GM18520 (cell line): Measurements from ENCODE around the gene TMEM187.

Experiments
- ATAC-seq: cut with Tn5 transposase; IDR thresholded peaks from one replicate; pipeline ENCODE4 v1.9.1; 2021; ENCODE audit not compliant: unreplicated experiment

Gene TMEM187

DNA sequence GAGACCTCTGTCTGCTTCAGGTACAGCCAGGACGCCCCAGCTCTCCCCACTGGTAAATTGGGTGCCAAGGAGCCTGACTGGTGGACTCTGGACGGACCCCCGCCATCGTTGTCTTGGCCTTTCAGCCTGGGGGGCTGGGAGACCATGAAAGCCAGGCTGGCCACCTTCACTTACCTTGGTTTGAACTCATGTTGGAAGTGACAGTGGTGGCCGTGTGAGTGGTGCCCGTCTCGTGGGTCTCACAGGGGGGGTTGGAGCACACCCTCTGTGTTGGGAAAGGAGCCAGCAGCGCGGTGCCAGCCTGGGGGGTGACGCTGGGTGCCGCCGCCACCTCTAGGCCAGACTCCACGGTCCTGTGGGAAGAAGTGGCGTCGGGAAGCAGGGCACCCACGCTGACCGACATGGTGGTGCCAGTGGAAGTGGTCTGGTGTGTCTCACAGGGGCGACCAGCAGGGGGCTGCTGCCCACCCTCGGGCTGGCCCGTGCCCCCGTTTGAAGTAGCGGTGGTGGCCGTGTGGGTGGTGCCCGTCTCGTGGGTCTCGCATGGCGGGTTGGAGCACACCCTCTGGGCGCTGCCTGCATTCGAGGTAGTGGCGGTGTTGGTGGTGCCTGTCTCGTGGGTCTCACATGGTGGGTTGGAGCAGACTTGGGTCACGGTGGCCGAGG lies 18.5 kb upstream of the TMEM187 start:
- ATAC-seq: no peak

DNA sequence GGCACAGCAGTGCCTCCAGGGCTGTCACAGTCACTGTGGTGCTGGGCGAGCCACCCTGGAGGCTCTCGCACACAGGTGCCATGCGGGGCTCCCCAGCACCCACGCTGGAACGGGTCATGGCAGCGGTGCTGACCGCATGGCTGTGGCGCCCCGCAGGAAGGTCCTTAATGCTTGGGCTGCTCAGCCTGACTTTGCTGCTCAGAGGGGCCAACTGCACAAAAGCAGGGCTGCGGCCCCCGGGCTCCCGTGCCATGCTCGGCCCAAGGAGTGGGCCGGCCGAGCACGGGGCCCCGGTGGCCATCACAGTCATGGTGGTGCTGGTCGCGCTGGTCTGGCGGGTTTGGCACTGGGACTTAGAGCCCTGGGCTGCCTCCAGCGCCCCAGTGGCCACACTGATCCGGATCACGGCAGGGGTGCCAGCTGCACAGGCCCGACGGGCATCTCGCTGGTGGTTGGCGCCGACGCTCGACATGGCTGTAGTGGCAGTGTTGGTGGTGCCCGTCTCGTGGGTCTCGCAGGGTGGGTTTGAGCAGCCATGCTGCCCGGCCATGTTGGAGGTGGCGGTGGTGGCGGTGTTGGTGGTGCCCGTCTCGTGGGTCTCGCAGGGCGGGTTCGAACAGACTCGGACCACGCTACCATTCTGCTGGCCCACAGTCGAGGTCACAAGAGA lies 17.9 kb upstream of the TMEM187 start:
- ATAC-seq: no peak

DNA sequence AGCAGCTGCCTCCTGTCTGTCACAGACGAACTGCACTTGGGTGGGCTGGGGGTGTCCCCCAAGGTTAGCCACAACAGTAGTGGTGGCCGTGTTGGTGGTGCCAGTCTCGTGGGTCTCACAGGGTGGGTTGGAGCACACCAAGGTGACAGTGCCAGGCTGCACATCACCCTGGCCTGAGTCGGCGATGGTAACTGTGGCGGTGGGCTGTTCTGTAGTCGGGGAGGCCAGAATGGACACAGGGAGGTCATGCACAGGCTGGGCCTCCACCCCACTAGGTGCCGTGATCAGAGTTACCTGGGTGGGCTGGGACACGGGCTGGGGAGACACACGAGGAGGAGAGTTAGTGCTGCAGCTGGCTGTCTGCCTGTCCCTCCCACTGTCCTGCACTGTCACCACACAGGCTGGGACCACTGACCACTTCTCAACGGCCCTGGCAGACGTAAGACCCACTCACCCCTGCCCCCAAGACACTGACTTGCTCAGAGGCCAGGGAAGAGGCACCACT lies 17.3 kb upstream of the TMEM187 start:
- ATAC-seq: no peak

DNA sequence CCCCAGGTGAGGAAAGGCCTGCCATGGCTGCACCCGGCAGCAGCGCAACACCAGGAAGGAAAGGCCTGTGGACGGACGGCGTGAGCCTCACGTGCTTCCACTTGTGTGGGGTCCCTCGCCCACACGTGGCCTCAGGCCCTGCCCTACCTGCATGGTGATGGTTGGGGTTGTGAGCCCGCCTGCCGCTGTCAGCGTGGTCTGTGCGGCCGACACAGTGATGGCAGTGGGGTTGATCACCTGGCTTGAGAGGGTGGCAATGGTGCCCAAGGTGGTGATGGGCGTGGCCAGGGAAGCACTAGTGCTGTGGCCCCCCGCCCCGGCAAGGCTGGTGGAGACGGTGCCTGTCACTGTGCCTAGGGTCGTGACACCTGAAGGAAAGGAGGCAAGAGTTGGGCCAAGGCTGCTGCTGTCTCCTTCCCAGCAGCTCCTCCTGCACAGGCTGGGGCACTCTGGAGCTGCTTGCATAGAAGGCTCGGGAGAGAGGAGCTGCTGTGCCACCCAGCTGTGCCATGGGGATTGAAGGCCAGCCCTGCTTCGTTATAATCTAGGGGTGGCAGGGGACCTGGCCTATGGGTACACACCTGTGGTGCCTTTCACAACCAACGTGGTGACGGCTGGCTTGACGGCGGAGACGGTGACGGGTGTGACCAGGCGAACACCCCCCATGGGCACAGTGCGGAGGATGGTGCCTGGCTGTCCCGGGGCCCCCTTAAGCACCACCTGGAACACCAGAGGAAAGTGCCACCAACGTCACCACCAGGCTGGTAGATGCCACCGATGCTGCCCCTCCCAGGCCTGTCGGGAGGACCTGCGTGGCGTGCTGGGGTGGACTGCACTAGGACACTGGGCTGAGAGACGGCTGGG lies 16.3 kb upstream of the TMEM187 start:
- ATAC-seq: no peak

DNA sequence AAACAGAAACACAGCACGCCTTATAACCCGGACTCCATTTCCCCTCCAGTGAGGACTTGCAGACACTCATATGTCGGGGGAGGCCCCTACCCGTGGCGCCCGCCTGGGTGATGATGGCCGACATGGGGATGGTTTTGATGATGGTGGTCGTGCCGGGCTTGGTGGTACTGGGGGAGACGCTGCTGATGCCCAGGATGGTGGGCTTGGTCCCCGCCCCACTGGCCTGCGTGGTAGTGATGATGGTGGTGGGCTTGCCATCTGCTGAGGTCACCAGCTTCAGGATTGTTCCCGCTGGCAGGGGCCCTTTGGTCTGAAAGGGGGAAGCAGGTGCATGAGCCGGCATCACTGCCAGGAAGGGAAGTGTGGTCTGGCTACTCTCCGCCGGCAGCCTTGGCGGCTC lies 15.3 kb upstream of the TMEM187 start:
- no peak for ATAC-seq

DNA sequence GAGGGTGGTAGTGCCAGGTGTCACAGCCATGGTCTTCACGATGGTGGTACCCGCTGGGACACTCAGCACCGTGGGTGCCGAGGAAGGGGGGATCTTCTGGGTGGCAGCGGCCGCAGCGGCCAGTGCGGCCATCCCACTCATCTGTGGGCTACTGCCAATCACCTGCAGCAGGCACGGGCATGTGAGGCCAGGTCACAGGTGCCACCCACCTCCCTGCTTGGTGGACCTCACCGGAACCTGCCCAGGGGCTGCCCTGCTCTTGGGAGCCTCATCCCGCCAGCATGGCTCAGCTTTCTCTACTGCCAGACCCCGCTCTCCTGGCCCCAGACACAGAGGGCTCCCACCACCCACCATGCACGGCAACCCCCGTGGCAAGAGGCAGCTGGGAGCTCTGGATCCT lies 13.9 kb upstream of the TMEM187 start:
- ATAC-seq: no peak

DNA sequence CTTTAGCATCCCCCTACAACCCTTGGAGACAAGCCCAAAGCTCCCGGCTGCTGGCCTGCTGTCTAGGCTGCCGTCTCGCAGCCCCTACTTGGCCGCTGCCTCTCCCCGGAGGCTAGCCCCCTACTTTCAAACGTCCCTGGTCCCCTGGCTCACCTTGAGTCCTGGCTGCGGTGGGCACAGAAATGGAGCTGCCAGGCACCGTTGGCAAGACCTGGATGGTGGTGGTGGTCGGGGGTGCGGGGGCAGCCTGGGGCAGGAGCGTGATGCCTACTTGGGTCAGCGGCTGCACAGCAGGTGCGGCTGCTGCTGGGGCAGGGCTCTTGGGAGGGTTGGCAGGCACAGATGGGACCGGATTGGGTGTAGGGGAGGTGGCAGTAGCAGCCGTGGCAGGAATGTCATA lies 12.9 kb upstream of the TMEM187 start:
- ATAC-seq: no peak

DNA sequence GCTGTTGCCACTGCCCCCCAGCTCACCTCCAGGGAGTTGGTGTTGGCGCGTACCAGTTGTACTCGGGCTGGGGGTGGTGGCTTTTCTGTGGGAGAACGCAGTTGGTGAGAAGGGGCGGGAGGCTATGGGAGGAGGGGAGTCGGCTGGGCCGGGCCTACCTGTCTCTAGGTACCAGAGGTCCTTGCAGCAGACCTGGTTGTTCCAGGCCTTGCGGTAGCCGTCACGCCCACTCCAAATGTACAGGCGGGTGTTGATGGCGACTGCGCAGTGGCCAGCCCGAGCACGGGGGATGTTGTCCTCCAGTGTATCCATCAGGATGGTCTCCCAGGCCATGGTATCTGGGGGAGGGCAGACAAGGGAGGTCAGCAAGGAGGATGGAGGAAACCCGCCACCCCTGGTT lies 12.5 kb upstream of the TMEM187 start:
- ATAC-seq: no peak

DNA sequence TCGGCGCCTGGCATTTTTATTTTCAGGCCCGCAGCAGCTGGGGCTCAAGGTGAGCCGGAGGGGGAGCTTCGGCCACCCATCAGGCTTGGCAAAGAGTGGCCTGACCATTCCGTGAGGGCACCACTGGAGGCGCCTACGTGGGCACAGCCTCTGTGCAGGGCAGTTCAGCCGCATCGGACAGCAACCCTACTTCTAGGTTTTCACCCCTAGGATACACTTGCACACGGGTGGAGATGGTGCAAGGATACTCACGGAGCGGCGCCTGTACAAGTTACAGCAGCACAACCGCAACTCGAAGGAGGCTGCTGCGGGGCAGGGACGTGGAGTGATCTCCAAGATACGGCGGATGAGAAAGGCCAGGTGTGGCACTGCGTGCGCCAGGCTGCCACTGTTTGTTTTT lies 11.8 kb upstream of the TMEM187 start:
- no peak for ATAC-seq

DNA sequence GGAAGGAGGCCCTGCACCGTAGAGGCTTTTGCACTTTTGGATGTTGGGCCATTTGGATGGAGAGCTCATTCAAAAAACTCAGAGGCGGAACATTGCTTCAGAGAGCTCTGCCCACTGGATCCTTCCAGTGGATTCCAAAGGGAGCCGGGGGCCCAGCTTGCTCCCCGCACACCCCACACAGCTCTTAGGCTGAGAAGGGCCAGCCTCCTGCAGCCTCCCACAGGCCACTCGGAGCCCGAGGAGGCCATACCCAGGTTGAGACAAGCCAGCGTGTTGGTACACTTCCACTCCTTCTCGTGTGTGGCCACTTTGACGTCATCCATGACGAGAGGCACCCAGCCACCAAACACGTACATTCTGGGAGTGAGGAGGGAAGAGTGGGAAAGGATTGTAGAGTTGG lies 11.3 kb upstream of the TMEM187 start:
- ATAC-seq: no peak

DNA sequence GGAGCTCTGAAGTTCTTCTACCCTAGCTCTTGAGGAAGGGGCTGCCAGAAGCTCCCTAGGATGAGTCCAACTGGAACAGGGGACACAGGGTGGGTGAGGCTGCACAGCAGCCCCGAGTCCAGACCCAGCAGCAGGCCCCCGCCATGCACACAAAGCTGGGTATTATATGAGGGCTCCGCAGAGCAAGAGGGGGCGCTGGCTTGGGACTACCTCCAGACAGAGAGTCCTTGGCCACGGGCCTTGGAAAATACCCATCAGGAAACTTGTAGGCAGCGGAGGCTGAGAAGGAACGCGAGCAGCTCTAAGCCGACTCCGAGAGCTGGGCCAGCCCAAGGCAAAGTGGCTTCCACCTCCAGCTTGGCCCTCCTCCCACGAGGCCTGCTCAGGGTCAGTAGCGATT lies 9.0 kb upstream of the TMEM187 start:
- no peak for ATAC-seq

DNA sequence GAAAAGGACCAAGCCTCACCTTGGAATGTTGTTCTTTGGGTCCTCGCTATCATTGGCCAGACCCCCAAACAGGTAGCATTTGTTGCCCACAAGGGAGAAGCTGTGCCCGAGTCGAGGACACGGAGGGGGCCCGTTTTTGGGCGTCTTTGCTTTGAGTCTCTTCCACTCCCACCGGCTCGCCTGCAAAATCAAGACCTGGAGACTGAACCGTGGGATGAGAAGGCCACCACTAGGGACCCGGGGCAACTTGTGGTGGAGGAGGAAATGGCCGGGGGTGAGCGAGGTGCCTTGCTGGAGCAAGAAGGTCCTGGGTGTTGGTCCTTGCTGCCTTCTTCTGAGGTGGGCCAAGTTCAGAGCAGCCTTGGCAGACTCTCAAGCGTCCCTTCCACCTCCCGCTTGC lies 8.4 kb upstream of the TMEM187 start:
- ATAC-seq: no peak

DNA sequence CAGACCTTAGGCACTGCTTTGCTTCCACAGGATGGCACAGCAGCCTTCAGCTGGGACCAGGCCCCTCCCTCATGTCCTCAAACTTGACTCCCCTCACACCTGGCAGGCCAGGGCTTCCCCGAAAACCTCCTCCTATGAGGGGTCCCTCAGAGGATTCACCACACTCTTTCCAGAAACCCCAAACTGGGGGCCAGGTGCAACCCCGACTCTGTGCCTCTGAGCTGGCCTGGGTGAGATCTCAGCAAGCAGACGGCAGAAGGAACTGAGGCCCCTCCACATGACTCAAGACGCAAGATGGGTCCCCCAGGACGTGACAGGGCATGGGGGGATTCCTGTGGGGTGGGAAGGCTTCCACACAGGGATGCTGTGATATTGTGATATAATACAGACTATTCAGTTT lies 7.1 kb upstream of the TMEM187 start:
- no peak for ATAC-seq

DNA sequence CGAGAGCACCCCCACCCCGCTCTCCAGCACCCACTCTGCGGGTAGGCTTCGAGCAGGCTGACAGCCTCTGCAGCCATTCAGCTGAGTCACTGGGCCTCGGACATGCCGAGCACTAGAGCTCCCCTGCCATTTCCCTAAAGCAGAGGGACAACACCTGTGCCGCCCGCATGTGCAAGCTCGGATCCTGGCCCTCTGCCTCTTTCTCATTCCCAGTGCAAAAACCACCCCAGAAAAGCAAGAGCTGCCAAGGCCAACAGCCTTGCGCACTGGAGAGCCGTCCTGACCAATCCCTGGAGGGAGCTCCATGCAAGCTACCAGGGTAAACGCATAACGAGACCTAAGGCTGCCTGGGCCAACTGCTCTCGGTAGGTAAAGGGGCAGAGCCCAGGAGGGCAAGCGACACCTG lies 6.3 kb upstream of the TMEM187 start:
- ATAC-seq: no peak

DNA sequence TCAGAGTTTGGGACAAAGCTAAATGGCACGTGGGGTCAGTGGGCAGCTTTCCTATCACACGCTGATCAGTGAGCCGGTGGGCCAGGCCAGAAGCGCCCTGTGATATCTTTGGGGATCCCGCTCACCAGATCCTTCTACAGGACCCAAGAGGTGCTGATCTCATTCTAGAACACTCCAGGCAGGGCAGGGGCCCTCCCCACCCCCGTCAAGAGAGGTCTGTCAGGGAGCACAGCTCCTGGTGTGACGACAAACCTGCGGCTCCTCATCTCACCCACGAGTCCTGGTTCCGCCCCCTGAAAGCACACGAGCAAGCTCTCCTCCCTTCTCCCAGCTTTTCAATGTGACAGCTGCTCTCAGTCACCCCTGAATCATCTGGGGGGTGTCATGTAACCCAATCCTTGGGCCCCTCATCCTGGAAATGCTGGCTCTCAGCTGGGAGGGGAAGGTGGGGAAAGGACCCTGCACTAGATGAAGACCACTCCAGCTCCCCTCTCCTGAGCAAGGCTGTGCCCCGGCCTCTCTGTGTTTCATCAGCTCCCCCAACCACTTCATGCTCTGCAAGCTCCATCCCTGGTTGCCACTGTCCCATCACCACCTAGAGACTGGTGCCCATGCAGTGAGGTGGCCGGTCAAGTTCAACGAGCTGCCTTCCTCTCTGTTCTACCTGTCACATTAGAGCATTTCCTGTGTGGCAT lies 5.6 kb upstream of the TMEM187 start:
- no peak for ATAC-seq

DNA sequence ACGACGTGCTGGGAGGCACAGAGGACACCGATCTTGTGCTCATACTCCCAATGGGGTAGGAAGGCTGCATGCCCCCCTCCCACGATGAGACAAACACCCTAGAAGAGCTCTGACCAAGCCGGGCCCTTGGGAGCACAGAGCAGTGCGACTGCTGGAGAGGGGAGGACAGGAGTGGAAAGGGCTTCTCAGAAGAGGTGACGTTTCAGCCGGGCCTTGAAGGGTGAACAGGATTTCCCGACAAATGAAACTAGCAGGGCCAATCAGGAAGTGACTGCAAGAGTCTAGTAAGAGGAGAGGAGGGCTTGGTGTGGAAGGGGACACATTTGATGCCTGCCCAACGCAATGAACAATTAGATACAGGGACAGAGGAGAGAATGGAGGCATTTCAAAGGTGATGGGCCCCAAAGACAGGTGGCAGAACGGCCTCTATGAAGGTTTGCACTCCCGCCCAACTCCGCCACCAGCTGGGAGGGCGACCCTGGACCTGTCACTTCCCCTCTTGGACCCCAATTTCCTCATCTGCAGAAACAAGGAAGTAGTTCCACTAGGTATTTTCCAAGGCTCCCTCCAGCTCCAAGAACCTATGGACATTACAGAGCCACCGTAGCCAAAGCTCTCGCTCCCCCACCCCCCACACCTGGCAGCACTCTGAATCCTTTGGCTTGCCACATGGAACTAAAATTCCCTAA lies 4.9 kb upstream of the TMEM187 start:
- no peak for ATAC-seq

DNA sequence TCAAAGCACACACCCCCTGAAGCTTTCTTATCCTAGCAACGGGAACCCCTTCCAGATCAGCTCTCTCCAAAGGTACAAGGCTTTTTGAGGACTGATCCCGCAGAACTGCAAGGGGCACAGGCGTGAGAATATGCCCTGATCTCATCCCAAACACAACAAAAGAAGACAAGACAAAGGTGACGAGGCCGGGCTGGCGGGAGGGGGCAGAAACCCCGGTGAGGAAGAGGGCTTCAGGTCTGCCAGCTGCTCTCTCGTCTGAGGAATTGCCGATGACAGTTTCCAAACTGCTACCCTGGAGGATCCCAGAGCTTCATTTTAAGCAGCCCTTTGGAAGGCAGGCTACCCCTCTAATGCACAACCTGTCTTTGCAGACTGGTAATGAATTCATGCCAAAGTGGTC lies 4.3 kb upstream of the TMEM187 start:
- ATAC-seq: no peak

DNA sequence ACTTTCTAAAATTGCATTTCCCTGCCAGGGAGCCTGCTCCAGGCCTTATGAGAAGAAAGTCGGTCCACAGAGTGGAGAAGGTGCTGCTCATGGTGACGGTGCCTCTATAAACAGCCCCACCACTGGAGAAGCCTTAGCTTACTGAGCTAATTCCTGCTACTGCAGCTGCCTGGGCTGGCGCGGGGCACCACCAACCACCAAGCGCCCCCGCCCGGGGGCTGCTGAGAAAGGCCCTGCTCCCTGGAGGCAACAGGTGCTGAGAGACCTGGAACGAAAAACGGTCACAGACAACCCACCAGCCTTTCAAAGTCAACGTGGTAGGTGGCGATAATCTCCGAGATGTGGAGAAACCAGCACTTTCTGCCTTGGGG lies 3.8 kb upstream of the TMEM187 start:
- no peak for ATAC-seq

DNA sequence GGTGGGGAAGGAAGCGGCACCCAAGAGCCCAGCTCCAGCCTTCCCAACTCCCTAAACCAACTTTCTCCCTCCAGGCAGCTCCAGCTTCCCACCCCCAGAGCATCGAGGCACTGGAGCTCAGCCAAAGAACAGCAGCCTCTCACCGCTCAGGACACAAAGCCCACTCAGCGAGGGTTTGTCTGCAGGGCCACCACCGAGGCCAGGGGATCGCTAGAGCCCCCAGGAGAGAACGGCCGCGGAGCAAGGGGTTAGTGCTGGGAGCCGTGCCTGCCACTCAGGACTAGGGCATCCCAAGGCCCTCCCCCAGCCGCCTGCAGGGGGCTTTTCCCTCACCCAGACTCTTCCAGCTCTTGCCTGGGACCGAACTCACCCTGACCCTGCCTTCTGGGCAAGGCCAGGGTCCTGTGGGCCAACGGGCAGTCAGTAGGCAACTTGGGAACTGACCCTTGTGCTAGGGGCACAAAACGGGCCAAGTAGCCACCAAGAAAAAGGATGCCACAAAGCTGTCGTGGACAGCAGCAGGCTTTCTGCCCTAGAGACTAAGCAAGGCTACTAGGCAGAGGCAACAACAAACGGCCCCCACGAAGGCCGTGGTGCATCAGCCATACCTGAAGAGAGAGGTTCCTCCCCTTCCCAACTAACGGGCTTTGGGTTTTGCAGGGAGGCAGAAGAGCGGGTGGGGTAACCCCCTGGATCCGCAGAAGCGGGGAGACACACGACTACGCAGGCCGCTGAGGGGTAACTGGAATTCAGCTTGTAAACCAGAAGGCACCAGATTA lies 3.2 kb upstream of the TMEM187 start:
- ATAC-seq: no peak

DNA sequence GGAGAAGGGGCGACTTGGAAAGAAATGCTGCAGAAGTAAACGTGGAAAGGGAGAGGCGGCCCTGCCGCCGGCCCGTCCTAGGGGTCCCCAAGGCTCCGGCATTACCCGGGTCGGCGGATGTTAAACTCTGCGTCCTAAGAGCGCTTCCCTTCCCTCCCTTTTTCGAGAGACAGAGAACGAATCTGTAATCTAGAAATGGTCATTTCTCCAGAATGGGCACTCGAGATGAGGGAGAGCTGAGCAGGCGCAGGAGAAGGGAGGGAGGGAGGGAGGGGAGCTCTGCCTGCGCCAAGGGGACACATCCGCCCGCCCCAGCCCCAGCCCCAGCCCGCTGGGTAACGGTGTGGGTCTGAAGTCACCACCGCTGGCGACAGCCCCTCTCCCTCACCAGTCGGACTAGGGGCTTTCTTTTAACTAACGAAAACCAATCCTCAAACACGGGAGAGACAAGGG lies 2.6 kb upstream of the TMEM187 start:
- no peak for ATAC-seq
